AG08395 (cell line): ENCODE measurements around the gene MEGF11.
"Not testable (repeated sequence)": the region's sequence is repeated elsewhere in the genome, so short reads cannot be mapped to it uniquely, and the experiment has no call there.

Experiments
- DNase-seq: peaks from one replicate; pipeline ENCODE4 v3.0.0; 2012; ENCODE audit warnings: mixed read lengths, low spot score

Gene MEGF11

GRCh38 chr15:66001717-66002426 is 251.7 kb downstream of the MEGF11 start:
- DNase-seq: no peak

GRCh38 chr15:66001042-66001441 is 252.5 kb downstream of the MEGF11 start:
- DNase-seq: no peak

GRCh38 chr15:65998486-65998885 is 255.1 kb downstream of the MEGF11 start:
- no peak for DNase-seq

- no peak for DNase-seq
These were observed 256.6 kb downstream of the MEGF11 start for GRCh38 chr15:65996901-65997300.

- no peak for DNase-seq
These were observed 258.7 kb downstream of the MEGF11 start for GRCh38 chr15:65994832-65995231.

GRCh38 chr15:65993762-65994161 is 259.8 kb downstream of the MEGF11 start:
- DNase-seq: no peak

GRCh38 chr15:65993236-65993635 is 260.3 kb downstream of the MEGF11 start:
- no peak for DNase-seq

- DNase-seq: no peak
These were observed 261.6 kb downstream of the MEGF11 start for GRCh38 chr15:65991721-65992483.

GRCh38 chr15:65990298-65990981 is 263.1 kb downstream of the MEGF11 start:
- no peak for DNase-seq

GRCh38 chr15:65987100-65987499 is 266.4 kb downstream of the MEGF11 start:
- no peak for DNase-seq

GRCh38 chr15:65986416-65986815 is 267.1 kb downstream of the MEGF11 start:
- DNase-seq: no peak

GRCh38 chr15:65985387-65985786 is 268.2 kb downstream of the MEGF11 start:
- DNase-seq: no peak

- no peak for DNase-seq
These were observed 270.8 kb downstream of the MEGF11 start for GRCh38 chr15:65982627-65983322.

- no peak for DNase-seq
These were observed 271.5 kb downstream of the MEGF11 start for GRCh38 chr15:65981837-65982626.

- peak; percentile 92 for DNase-seq
These were observed 272.6 kb downstream of the MEGF11 start for GRCh38 chr15:65980824-65981456.

- DNase-seq: no peak
These were observed 273.7 kb downstream of the MEGF11 start for GRCh38 chr15:65979837-65980236.

- no peak for DNase-seq
These were observed 274.2 kb downstream of the MEGF11 start for GRCh38 chr15:65979316-65979715.

GRCh38 chr15:65978110-65978509 is 275.4 kb downstream of the MEGF11 start:
- DNase-seq: no peak

GRCh38 chr15:65976196-65976595 is 277.4 kb downstream of the MEGF11 start:
- not testable (repeated sequence) for DNase-seq

GRCh38 chr15:65971741-65971995 is 281.9 kb downstream of the MEGF11 start:
- DNase-seq: no peak
